ENCODE results near the gene TNIK. TPM values are rescaled to one million over a fixed set of nuclear protein-coding genes. Genes with fewer than 3 reads are reported as not detected.

Gene TNIK
- total RNA-seq, 2 experiments from 2014 or later, result 57.6 to 61.7 TPM

DNA sequence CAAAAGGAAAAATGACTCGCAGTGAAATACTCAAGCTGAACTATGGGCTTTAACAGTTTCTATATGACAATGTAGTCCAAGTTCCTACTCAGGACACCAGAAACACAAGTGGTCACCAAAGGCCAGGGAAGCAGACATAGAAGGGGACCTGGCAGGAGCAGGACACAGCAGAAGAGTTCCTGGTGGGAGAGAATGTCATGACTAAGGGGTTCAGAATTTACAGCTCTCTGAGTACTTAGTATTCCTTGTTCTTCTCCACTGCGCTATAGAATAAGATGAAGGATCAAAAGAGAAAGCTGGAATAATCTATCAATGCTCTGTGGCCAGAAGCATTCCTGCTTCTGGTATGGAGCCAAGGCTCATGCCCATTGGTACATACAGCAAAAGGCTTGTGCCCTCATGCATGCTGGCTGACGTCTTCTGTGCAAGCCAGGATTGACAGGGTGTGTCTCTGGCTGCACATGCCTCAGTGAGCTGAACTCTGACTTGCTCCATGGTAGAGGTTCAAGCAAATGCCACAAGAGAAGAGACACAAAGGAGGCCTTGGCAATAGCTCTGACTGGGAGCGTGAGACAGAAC is 305.0 kb downstream of the TNIK start:
- no peak overlapping the region for H3K27ac Mint-ChIP-seq
- CTCF ChIA-PET, result interaction anchor here (1.0 kb wide), 1 partner anchor 411 kb away, joined by 3 read pairs; no protein-coding TSS in a partner anchor
- POLR2A ChIA-PET, result no interaction called here
- no peaks in the 10 kb centered on the region for H3K9me3 Mint-ChIP-seq
- no peak overlapping the region for H3K4me3 Mint-ChIP-seq
- peaks cover 50% of the 10 kb centered on the region for H3K36me3 Mint-ChIP-seq (ENCODE audit: low read depth)
- H3K4me1 Mint-ChIP-seq, result no peaks in the 10 kb centered on the region
- no peaks in the 10 kb centered on the region for H3K27me3 Mint-ChIP-seq
- DNase-seq, result no peak

DNA sequence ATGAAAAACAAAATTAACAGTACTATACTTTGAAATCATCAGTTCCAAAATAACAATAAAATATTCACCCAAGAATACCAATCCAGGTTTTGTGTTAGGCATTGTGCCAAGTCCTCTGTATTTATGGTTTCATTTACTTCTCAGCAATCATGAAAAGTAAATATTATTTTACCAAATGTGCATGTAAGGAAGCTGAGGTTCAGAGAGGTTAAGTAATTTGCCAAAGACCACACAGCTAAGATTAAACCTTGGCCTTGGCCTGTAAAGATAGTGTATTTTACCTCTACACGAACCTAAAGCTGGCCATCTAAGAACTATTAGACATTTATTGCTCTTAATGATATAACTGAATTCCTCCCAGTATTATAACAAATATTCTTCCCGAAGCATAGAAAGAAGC is 309.3 kb downstream of the TNIK start:
- no peaks in the 10 kb centered on the region for H3K27me3 Mint-ChIP-seq
- no peaks in the 10 kb centered on the region for H3K4me1 Mint-ChIP-seq
- POLR2A ChIA-PET, result no interaction called here
- no peak overlapping the region for H3K27ac Mint-ChIP-seq
- H3K9me3 Mint-ChIP-seq, result no peaks in the 10 kb centered on the region
- CTCF ChIA-PET, result interaction anchor here (1.0 to 1.2 kb wide), 2 partner anchors 12 to 311 kb away, joined by 3 to 6 read pairs; no protein-coding TSS in a partner anchor
- DNase-seq, result no peak
- H3K4me3 Mint-ChIP-seq, result no peak overlapping the region
- H3K36me3 Mint-ChIP-seq (ENCODE audit: low read depth), result peaks cover 29% of the 10 kb centered on the region

DNA sequence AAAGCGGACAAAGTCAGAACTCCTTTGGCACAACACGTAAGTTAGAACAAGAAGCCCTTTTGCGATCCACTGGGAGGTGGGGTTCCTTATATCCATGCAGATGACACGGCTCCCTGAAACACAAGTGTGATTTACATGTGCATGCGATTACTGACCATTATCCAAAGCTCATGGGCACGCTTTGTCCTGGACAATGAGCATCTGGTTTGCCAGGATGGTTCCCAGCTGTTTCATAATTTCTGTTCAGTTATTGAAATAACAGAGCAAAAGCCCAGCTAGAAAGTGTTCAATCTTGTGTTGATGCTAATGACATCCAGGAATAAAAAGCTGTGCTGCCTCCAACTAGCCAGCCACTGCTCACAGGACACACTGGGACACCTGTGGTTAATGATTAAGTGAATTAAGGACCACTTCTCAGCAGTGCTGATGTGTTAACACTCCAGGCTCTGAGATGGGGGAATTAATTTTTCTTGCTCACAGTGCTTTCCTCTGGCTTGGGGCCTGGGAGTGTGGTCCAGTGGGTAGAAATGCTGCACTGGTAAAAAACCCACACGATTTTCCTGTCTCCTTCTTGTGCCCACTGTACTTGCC is 310.6 kb downstream of the TNIK start:
- H3K36me3 Mint-ChIP-seq (ENCODE audit: low read depth), result peaks cover 18% of the 10 kb centered on the region
- no peaks in the 10 kb centered on the region for H3K27me3 Mint-ChIP-seq
- H3K4me3 Mint-ChIP-seq, result no peak overlapping the region
- ChIA-PET CTCF (no interaction called here), POLR2A (no interaction called here)
- H3K9me3 Mint-ChIP-seq, result no peaks in the 10 kb centered on the region
- H3K4me1 Mint-ChIP-seq, result no peaks in the 10 kb centered on the region
- H3K27ac Mint-ChIP-seq, result no peak overlapping the region
- DNase-seq, result no peak

DNA sequence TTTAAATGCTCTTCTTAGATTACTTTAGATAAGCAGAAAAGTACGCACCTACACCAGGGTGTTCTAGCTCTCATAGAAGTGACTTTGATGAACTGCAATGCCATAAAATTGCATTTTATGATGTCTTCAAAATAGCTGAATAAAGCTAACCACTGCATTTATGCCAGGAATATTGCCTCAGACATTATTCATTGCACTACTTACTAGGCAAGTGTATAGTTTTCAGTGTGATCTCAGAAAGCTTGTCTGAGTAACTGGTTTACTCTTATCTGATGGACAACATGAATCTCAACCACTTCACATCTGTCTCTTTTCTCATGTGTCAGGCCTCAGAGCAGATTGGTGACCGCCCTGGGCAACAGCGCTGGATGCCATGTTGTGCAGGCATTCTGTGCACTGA is 314.4 kb downstream of the TNIK start:
- CTCF ChIA-PET, result no interaction called here
- Mint-ChIP-seq H3K27me3 (no peaks in the 10 kb centered on the region), H3K27ac (no peak overlapping the region), H3K9me3 (no peaks in the 10 kb centered on the region), H3K4me1 (no peaks in the 10 kb centered on the region), H3K36me3 (ENCODE audit: low read depth) (peaks cover 23% of the 10 kb centered on the region), H3K4me3 (no peak overlapping the region)
- DNase-seq, result no peak
- POLR2A ChIA-PET, result no interaction called here

DNA sequence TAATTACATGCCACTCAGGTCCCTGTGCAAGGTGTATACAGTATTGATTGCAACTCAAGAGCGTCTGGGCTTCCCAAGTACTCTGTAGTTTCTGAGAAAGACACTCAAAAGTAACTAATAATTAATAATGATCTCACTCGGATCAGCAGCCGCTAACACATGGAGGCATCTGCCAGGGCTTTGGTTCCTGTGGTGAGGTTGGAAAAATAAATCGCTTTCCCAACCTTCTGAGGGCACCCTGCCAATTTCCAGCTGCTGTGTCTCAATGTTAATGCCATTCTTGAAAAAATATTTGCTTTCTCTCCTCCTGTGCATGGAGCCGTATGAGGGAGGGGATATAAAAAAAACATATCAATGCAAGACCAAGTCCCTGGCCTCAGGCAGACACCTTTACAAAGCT is 317.2 kb downstream of the TNIK start:
- ChIA-PET POLR2A (no interaction called here), CTCF (no interaction called here)
- Mint-ChIP-seq H3K36me3 (ENCODE audit: low read depth) (peaks cover 35% of the 10 kb centered on the region), H3K4me1 (no peaks in the 10 kb centered on the region), H3K4me3 (no peak overlapping the region), H3K9me3 (no peaks in the 10 kb centered on the region), H3K27ac (no peak overlapping the region), H3K27me3 (no peaks in the 10 kb centered on the region)
- DNase-seq, result no peak

DNA sequence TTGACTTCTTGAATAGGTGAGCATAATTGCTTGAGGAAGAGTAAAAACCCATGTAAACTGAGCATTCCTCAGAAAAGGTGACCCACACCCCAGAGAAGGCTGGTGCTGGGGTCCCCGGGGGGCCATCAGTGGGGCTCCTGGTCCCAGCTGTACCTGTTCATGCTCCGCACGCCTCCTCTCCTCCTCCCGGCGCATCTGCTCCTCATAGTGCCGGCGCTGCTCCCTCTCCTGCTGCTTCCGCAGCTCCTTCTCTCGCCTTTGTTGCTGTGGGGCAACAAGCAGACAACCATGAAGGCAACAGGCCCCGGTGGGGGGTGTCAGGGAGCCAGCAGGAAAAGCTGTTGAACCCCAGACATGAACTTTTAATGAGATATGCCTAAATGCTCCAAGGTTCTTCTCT is 320.0 kb downstream of the TNIK start:
- Mint-ChIP-seq H3K9me3 (no peaks in the 10 kb centered on the region), H3K4me3 (no peak overlapping the region), H3K27ac (no peak overlapping the region), H3K27me3 (no peaks in the 10 kb centered on the region), H3K36me3 (ENCODE audit: low read depth) (peaks cover 53% of the 10 kb centered on the region), H3K4me1 (no peaks in the 10 kb centered on the region)
- no peak for DNase-seq
- ChIA-PET CTCF (no interaction called here), POLR2A (no interaction called here)

DNA sequence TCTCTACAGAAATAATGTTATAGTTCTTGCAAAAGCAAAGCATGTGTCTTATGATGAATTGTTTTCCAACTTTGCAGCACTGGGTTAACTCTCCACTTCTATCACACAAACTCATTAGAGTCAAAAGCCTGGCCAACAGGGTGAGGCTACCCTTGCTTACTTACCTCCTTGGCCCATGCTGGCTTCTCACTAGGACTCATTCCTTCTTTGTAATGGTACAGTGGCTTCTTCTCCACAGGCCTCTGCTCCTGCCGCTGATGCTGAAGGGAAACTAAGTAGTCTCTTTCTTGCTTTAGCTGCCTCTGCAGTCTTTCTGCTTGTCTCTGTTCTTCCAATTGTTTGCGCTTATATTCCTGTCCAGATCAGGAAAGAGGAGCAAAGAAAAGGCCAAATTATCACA is 322.2 kb downstream of the TNIK start:
- CTCF ChIA-PET, result no interaction called here
- H3K4me1 Mint-ChIP-seq, result peaks cover 6% of the 10 kb centered on the region
- POLR2A ChIA-PET, result no interaction called here
- peaks cover 57% of the 10 kb centered on the region for H3K36me3 Mint-ChIP-seq (ENCODE audit: low read depth)
- no peaks in the 10 kb centered on the region for H3K9me3 Mint-ChIP-seq
- no peak overlapping the region for H3K27ac Mint-ChIP-seq
- no peak for DNase-seq
- H3K27me3 Mint-ChIP-seq, result no peaks in the 10 kb centered on the region
- H3K4me3 Mint-ChIP-seq, result no peak overlapping the region

DNA sequence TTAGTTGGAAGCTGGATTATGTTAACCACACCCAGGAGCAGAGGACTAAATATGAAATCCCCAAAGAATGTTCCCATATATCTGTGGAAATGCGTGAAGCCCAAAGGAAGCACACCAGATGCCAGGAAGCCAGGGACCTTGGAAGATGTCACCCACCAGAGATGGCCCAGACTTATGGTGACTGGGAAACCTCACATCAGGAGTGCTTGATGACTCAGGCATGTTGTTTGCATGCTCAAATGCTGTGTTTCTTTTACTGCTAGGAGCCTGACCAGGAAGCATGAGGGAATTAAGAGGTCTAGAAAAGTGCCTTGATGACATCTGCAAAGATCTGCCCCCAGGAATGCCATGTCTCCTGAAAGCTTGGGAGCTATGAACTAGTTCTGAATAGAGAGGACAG is 324.7 kb downstream of the TNIK start:
- Mint-ChIP-seq H3K36me3 (ENCODE audit: low read depth) (peaks cover 49% of the 10 kb centered on the region), H3K27ac (no peak overlapping the region), H3K4me3 (no peak overlapping the region), H3K27me3 (no peaks in the 10 kb centered on the region), H3K4me1 (peaks cover 9% of the 10 kb centered on the region), H3K9me3 (no peaks in the 10 kb centered on the region)
- POLR2A ChIA-PET, result no interaction called here
- DNase-seq, result no peak
- CTCF ChIA-PET, result no interaction called here

DNA sequence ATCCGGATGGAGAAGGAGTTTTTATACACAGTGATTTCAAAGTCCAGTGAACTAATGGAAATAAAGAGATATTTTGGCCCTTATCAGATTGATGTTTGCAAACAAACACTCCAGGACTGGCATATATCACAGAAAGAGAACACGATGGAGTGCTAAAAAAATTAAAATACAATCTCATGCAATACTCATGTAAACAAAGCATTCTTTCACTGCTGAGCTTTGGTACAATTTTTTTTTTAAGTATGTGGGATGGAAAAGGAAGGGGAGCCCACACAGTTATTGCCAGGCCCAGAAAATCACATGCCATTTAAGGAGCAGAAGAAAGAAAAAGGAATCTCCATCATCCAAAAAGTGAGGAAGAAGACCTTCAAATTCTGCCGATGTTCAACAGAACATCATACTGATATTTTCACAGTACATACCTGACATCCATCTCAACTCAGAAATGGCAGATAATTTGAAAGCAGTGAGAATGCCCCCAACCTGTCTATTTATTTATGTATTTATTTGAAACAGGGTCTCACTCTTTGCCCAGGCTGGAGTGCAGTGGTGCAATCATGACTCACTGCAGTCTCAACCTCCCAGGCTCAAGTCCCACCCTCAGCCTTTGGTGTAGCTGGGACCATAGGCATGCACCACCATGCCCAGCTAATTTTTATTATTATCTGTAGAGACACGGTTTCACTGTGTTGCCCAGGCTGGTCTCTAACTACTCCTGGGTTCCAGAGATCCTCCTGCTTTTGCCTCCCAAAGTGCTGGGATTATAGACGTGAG is 326.2 kb downstream of the TNIK start:
- Mint-ChIP-seq H3K9me3 (no peaks in the 10 kb centered on the region), H3K27ac (no peak overlapping the region), H3K4me3 (no peak overlapping the region), H3K36me3 (ENCODE audit: low read depth) (peaks cover 51% of the 10 kb centered on the region), H3K27me3 (no peaks in the 10 kb centered on the region), H3K4me1 (peaks cover 9% of the 10 kb centered on the region)
- no peak for DNase-seq
- CTCF ChIA-PET, result no interaction called here
- POLR2A ChIA-PET, result no interaction called here

DNA sequence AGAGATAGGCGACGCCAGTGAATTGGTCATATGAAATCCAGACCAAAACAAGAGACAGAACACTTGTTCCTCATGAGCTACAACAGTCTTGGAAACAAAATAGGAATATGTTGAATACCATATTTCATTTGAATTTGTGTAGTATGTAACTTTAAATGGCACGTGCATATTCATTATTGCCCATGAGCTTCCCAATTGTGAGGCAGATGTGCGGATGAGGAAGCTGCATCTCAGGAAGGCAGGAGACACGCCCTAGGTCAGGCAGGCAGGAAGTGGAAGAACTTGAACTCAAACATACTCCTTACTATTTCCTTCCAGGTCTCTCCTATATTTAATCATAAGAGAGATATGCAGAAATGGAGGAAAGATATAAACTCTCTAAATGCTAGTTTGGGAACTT is 326.9 kb downstream of the TNIK start:
- no peaks in the 10 kb centered on the region for H3K27me3 Mint-ChIP-seq
- no peak overlapping the region for H3K4me3 Mint-ChIP-seq
- peaks cover 54% of the 10 kb centered on the region for H3K36me3 Mint-ChIP-seq (ENCODE audit: low read depth)
- no peak overlapping the region for H3K27ac Mint-ChIP-seq
- ChIA-PET POLR2A (no interaction called here), CTCF (no interaction called here)
- no peaks in the 10 kb centered on the region for H3K9me3 Mint-ChIP-seq
- no peak for DNase-seq
- peaks cover 9% of the 10 kb centered on the region for H3K4me1 Mint-ChIP-seq

DNA sequence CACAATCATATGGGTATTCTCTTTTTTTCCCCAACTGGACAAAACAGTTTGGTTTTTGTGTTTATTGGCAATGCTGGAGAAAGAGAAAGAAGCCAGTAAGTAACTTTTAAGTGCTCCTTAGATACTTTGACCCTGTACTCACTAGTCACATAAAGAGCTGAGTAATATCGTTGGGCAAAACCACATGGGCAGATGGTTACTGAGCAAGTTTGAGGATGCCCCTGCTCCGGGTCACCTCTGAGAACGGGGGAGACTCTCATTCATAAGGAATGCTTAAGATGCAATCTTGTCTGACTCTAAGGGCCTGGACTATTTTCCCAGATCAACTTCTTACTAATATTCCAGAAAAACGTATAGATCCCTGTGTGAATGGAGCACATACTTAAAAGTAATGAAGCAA is 327.3 kb downstream of the TNIK start:
- Mint-ChIP-seq H3K9me3 (no peaks in the 10 kb centered on the region), H3K4me3 (no peak overlapping the region), H3K4me1 (peaks cover 9% of the 10 kb centered on the region), H3K36me3 (ENCODE audit: low read depth) (peaks cover 54% of the 10 kb centered on the region), H3K27me3 (no peaks in the 10 kb centered on the region), H3K27ac (no peak overlapping the region)
- CTCF ChIA-PET, result no interaction called here
- POLR2A ChIA-PET, result no interaction called here
- no peak for DNase-seq

DNA sequence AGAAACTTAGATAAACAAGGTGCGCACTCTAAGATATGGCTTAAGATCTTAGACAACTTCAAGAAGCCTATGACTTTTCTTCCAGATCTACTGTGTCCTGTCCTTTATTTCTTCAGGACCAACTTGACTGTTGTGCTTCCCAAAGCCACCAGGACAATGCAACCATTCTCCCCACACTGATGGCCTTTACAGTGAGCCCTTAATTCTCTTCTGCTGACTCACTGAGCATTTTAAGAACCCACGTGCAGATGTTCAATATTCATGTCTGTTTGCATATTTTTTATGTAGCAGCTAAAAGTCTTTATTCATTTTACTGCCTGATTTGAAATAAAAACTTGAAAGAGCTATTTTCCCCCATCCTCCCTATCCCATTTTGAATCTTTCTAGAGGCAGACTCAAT is 330.4 kb downstream of the TNIK start:
- DNase-seq, result no peak
- CTCF ChIA-PET, result no interaction called here
- H3K27me3 Mint-ChIP-seq, result no peaks in the 10 kb centered on the region
- H3K4me1 Mint-ChIP-seq, result peaks cover 9% of the 10 kb centered on the region
- H3K4me3 Mint-ChIP-seq, result no peak overlapping the region
- peaks cover 57% of the 10 kb centered on the region for H3K36me3 Mint-ChIP-seq (ENCODE audit: low read depth)
- no peak overlapping the region for H3K27ac Mint-ChIP-seq
- POLR2A ChIA-PET, result no interaction called here
- H3K9me3 Mint-ChIP-seq, result no peaks in the 10 kb centered on the region

DNA sequence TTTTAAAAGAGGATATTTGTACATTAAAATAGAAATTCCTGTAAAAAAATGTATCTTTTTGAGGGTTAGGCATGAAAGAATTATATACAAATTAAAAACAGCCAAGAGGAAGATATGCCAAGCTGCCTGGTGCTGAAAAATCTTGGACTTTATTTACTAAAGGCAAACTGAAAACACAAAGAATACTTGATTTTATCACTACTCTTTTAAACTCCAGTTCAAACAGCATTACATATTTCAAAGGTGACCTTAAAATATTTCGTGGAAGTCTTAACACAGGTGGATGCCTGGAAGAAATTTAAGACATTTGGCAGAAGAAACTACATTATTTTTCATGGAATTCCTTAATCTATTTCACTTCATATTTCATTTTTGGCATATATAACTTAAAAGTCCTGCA is 332.6 kb downstream of the TNIK start:
- CTCF ChIA-PET, result no interaction called here
- H3K27me3 Mint-ChIP-seq, result no peaks in the 10 kb centered on the region
- peaks cover 66% of the 10 kb centered on the region for H3K36me3 Mint-ChIP-seq (ENCODE audit: low read depth)
- POLR2A ChIA-PET, result no interaction called here
- H3K9me3 Mint-ChIP-seq, result no peaks in the 10 kb centered on the region
- H3K27ac Mint-ChIP-seq, result no peak overlapping the region
- H3K4me3 Mint-ChIP-seq, result no peak overlapping the region
- DNase-seq, result no peak
- H3K4me1 Mint-ChIP-seq, result no peaks in the 10 kb centered on the region

Measured in activated CD4-positive, alpha-beta memory T cell treated with anti-CD3 and anti-CD28 coated beads, Interleukin-2, amount 10 ng/mL, durations not matched to agents 7 days and 5 days (primary cell).